ENCODE measurements around the gene C1orf35.
"Not testable (repeated sequence)": the region's sequence is repeated elsewhere in the genome, so short reads cannot be mapped to it uniquely, and the experiment has no call there.

Gene C1orf35

DNA sequence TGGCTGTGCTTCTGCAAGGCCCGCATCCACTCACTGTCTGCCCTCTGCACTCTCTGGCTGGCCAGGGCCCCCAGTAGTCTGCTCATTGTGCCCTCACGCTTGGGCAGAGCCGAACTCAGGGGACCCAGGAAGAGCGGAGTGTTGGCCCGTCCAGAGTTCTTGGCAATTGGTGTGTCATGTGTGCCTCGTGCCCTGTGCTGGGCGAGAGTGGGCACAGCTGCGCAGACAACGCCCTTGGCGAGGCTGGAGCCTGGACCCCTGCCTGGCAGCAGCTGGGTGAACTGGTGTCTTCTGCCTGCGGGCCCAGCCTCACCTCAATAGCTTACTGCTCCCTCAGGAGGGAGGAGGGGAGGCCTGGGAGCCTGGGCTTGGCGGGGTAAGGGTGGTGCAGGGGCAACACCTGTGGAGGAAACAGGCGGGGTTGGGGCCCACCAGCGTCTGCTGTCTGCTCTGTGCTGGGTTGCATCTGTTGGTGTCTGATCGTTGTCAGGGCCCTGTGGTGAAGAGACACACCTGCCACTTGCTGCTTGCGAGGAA is 39.1 kb upstream of the C1orf35 start:
- no peak for DNase-seq

- DNase-seq = no peak
These were observed 38.3 kb upstream of the C1orf35 start for GRCh38 chr1:228141226-228142044.

DNA sequence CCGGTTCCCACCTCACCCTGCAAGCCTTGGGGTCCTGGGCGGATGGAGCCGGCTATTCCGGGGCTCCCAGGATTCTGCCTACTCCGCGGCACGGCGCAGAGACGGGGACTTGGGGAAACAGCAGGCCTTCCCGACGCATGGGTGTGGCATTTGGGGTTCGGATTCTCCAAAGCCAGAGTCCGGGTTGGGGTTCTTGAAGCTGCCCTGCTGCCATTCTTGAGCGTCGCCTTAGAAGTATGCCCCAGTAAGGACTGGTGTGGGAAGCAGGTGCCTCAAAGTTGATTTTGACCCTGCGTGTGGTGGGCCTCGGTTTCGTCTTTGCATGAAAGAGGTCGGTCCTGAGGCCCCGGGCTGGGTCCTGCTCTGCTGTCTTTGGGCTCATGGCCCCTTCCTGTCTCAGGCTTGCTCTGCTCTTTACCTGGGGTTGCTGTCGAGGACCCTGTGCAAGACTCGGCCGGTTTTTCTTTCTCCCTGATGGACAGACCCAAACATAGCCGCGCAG is 37.6 kb upstream of the C1orf35 start:
- DNase-seq = no peak

GRCh38 chr1:228139931-228140723 is 37.0 kb upstream of the C1orf35 start, which contains the start of gene GUK1:
Gene GUK1, plus strand, starts transcription at chr1:228140279. Its CDS starts 24 bp downstream, at chr1:228140303.
- DNase-seq = peak; percentile 98

GRCh38 chr1:228139406-228139930 is 36.3 kb upstream of the C1orf35 start:
- DNase-seq = no peak

DNA sequence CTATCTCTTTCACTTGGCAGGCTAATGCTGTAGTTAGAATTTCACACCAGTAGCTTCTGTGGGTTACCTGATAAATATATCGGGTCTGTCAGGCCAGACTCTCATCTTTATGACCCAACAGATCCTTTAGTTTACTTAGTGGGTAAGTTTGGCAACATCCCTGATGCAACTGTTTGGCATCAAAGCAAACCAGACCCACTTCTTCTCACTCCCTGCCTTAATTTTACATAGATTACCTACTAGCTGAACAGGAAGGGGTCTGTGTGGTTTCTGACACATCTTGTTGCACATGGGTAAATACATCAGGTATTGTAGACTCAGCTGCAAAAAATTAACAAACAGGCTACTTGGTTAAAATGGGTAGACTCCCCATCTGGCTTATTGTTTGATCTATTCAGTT is 33.8 kb upstream of the C1orf35 start:
- no peak for DNase-seq

GRCh38 chr1:228134591-228134990 is 31.5 kb upstream of the C1orf35 start:
- no peak for DNase-seq

- no peak for DNase-seq
These were observed 28.6 kb upstream of the C1orf35 start for GRCh38 chr1:228131766-228132165.

DNA sequence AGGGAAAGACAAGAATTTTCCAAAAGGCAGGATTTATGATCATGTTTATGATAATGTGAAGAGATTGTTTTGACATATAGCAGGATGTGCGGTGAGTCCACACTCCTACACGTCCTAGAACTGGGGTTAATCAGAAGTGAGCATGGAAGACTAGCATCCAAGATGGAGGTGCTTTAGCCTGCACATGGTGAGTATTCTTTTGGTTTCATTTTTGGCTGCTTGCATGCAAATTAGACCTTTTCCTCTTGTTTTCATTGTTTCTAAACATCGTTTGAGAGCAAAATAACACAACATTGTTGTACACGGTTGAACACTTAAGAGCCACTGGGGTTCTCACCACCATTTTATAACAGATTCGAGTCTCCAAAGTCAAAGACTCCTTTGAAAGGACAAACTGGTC is 22.1 kb upstream of the C1orf35 start:
- no peak for DNase-seq

DNA sequence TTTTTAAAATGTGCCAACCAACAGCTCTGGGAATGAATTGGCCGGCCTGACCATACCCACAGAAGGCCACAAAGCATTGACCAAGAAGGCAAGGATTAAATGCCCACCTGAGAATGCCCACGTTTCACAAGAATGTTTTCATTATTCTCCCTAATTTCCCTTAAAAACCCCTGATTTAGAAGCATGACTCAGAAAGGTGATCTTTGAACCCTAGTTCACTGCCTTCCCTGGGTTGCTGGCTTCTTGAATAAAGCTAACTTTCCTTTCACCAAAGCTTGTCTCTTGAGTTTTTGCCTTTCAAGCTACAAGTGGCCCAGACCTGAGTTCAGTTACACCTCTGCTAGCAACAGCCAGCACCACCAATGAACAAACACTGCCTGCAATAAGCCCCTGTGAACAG is 20.4 kb upstream of the C1orf35 start:
- DNase-seq = no peak

- DNase-seq = no peak
These were observed 19.9 kb upstream of the C1orf35 start for GRCh38 chr1:228122921-228123441.

DNA sequence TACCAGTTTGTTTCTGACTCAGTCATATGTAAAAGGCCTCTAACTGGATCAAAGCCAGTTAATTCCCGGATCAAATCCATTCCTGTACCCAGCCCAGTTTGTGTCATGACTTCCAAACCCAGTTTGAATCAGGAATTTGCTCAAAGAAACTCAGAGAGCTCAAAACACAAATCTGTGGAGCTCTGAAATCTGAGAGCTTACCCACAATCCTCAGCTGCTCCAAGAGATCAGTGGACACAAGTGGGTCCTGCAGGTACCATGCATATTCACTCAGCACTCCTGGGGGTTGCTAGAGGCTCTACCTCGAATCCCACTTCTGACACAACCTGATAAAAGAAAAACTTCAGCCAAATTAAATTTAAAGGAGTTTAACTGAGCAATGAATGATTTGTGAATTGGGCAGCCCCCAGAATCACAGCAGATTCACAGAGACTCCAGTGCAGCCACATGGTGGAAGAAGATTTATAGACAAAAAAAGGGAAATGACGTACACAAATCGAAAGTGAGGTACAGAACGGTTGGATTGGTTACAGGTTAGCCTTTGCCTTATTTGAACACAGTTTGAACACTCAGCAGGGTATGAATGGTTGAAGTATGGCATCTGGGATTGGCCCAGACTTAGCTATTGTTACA is 17.8 kb upstream of the C1orf35 start:
- no peak for DNase-seq

- DNase-seq = no peak
These were observed 17.2 kb upstream of the C1orf35 start for GRCh38 chr1:228120351-228120750.

- no peak for DNase-seq
These were observed 14.9 kb upstream of the C1orf35 start for GRCh38 chr1:228118040-228118439.

DNA sequence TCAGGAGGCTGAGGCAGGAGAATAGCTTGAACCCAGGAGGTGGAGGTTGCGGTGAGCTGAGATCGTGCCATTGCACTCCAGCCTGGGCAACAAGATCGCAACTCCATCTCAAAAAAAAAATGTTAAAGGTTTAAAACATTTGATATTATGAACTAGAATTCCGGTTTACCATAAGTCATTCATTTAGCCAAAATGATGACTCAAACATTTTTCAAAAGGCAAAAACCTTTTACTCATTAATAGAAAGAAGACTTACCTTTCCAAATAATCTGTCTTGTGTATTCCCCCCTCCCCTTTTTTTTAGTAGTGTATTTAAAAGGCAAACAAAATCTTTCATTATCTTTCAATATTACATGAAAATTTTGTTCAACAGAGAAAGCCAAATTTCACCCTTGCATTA is 14.2 kb upstream of the C1orf35 start:
- DNase-seq = no peak

GRCh38 chr1:228114827-228115226 is 11.7 kb upstream of the C1orf35 start:
- no peak for DNase-seq

DNA sequence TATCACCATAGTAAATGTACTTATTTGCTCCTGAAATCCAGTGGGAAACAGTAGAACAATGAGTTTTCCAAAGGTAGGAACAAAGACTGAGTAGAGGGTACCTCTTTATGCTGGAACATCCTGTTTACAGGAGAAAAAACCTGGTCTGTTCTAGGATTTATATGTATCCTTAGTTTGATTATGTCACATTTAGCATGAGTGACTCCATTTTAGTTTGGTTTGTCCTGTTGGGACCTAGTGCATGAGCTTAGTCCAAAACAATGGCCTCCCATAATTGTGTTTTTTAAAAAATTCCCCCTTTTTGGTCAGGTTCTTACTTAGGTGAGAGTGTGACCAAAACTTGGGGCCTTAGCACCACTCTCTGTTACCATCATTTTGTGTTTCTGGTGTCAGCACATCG is 9.5 kb upstream of the C1orf35 start:
- DNase-seq = no peak

GRCh38 chr1:228112167-228112566 is 9.0 kb upstream of the C1orf35 start:
- no peak for DNase-seq

DNA sequence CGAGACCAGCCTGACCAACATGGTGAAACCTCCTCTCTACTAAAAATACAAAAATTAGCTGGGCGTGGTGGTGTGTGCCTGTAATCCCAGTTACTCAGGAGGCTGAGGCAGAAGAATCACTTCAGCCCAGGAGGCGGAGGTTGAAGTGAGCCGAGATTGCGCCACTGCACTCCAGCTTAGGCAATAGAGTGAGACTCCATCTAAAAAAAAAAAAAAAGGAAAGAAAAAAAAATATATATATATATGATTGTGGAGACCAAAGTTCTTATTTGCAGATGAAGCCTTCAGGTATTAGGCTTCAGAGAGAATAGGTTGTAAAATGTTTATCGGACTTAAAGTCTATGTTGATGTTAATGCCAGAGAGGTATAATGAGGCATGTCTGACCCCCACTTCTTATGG is 8.2 kb upstream of the C1orf35 start:
- not testable (repeated sequence) for DNase-seq

DNA sequence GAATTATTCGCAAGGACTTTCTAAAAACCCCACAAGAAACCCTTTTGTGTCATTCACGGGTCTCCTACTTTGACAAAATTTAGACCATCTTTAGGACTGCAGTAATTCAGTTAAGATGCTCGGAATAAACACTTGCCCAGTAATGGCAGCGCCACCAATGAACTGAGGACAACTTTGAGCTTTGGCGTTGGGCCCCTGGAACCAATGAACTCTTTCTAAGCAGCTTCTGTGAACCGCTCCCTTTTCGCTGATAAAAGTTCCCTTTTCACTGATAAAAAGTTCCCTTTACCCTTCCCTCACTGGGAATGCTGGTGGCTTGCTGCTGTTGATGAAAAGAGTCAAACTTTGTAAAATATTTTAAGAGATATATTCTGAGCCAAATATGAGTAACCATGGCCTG is 7.4 kb upstream of the C1orf35 start:
- no peak for DNase-seq

- DNase-seq = no peak
These were observed 6.9 kb upstream of the C1orf35 start for GRCh38 chr1:228109962-228110488.
